Skeletal muscle cell (primary cell): ENCODE results near the gene FAM83B.
"Not testable (repeated sequence)": the region's sequence is repeated elsewhere in the genome, so short reads cannot be mapped to it uniquely, and the experiment has no call there.

Source experiments
- DNase-seq: peaks from one replicate; pipeline ENCODE4 v3.0.0-alpha.2; 2010; ENCODE audit warnings: low read depth
- H3K4me3 ChIP-seq: 2 replicates; pipeline ENCODE4 v1.5.1; 2011; ENCODE audit warnings: low read depth, mild to moderate bottlenecking, control low read depth, low read length, moderate library complexity

FAM83B gene

GRCh38 chr6:54958446-54958845, 111.9 kb downstream of the FAM83B start:
- no peak for DNase-seq
- H3K4me3 ChIP-seq: no peak overlapping the region

DNA sequence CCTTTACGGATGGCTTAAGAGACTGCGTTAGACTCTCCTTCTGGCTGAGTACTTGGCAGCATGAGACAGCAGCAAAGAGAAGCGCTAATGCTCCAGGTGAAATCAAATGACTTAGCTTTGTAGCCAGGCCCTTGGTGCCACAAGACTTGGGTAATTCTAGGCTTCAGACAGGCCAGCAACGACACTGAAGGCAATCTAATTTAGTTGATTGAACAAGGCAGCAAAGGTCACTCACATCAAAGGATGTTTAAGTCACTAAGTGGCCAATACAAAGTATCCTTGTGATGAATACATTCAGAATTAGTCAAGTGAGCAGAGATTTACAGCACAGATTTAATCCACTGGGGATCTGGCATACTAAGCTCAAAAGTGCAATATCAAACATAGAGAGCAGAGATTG, 113.2 kb downstream of the FAM83B start:
- no peak overlapping the region for H3K4me3 ChIP-seq
- DNase-seq: no peak

DNA sequence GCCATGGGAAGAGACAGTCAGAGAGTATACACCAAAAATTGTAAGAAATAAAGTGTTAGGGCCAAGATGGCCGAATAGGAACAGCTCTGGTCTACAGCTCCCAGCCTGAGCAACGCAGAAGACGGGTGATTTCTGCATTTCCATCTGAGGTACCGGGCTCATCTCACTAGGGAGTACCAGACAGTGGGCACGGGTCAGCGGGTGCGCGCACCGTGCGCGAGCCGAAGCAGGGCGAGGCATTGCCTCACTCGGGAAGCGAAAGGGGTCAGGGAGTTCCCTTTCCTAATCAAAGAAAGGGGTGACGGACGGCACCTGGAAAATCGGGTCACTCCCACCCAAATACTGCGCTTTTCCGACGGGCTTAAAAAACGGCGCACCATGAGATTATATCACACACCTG, 114.8 kb downstream of the FAM83B start:
- not testable (repeated sequence) for H3K4me3 ChIP-seq, DNase-seq

DNA sequence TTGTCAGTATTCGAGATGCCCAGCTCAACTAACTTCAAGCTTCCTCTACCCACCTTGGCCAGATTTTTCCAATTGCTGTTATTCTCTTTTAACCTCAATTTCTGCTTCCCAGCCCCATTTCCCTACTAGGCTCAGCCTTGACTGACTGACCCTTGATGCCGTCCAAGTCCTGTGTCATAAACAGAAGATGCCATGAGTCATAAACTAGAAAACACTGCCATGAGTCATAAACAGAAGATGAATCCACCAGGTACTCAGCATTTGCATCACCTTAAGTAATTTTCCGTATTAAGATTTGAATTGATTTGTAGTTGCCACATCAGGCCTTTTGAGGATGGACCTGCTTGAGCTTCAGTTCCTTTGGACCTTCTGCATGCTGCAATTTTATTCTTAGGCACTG, 123.8 kb downstream of the FAM83B start:
- DNase-seq: no peak
- no peak overlapping the region for H3K4me3 ChIP-seq

DNA sequence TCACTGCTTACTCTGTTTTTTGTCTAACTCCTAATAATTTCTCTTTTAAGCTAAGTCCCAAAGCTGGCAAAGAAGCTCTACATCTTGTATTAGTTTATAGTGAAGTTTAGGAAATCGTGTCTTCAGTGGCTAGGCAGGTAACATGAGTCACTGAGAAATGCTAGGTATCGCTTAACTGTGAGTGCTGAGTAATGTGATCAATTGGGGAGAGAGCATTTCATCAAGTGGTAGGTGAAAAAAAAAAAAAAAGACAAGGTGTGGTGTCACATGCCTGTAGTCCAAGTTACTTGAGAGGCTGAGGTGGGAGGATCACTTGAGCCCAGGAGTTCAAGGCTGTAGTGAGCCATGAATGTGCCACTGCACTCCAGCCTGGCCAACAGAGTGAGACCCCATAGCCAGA, 125.3 kb downstream of the FAM83B start:
- no peak overlapping the region for H3K4me3 ChIP-seq
- no peak for DNase-seq

DNA sequence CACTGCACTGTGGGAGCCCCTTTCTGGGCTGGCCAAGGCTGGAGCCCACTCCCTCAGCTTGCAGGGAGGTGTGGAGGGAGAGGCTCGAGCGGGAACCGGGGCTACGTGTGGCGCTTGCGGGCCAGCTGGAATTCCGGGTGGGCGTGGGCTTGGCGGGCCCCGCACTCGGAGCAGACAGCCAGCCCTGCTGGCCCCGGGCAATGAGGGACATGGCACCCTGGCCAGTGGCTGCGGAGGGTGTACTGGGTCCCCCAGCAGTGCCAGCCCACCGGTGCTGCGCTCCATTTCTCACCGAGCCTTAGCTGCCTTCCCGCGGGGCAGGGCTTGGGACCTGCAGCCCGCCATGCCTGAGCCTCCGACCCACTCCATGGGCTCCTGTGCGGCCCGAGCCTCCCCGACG, 132.6 kb downstream of the FAM83B start:
- not testable (repeated sequence) for H3K4me3 ChIP-seq, DNase-seq

DNA sequence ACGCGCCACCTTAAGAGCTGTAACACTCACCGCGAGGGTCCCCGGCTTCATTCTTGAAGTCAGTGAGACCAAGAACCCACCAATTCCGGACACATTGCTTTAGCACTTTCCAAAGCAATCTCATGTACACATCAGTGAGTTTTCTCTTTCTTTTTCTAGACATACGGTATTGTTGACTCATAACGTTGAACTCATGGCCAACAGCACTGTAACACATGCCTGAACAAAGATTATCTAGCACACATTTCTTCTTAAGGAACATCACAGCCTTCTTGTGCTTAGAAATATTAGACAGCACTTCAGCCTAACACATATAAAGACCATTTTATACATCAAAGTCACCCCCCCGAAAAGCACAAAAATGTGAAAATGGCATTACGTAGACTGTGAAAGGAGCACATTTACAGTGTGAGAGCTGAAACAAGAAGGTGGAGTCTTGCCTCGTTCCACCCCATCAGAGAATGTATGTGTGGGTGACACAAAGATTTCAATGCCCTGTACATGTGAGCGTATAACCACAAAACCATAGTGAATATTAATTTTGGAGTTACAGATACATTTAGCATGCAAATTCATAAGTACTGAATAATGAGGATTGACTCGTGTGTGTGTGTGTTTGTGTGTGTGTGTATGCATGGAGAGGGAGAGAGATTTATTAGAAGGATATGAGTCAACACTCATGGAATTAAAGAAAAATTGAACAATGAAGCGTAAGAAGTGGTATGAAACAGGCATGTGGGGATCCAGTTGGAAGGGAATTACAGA, 134.1 kb downstream of the FAM83B start:
- DNase-seq: no peak
- H3K4me3 ChIP-seq: no peak overlapping the region

DNA sequence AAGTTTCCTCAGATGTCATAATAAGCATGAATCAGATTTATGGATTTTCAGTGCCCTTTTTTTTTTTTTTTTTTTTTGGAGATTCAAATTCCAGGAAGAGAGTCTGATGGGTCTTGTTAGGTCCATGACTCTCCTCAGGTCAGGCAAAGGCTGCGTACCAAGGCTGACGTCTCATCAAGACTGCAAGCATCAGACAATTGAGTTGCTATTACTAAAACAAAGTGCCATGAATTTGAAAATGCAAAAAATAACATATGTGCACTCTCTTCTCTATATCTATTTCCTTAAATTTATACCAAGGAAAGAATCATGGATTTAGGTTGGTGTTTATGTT, 134.7 kb downstream of the FAM83B start:
- peak; percentile 78 for DNase-seq
- no peak overlapping the region for H3K4me3 ChIP-seq

DNA sequence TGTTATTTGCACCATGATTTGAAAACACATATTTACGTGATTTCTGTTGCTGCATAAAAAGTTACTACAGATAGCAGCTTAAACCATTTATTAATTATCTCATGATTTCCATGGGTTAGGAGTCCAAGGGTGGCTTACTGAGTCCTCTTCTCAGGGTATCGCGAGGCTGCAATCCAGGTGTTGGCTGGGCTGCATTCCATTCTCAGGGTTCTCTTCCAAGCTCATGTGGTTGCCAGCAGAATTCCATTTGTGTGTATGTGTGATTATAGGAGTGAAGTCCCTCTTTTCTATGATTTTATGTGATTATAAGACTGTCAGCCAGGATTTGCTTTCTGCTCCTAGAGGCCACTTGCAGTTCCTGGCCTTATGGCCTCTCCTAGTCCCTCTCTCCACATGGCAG, 135.1 kb downstream of the FAM83B start:
- no peak overlapping the region for H3K4me3 ChIP-seq
- DNase-seq: peak; percentile 24

GRCh38 chr6:54987633-54988290, 141.2 kb downstream of the FAM83B start:
- no peak overlapping the region for H3K4me3 ChIP-seq
- DNase-seq: no peak

GRCh38 chr6:54988576-54988975, 142.0 kb downstream of the FAM83B start:
- no peak for DNase-seq
- H3K4me3 ChIP-seq: no peak overlapping the region

DNA sequence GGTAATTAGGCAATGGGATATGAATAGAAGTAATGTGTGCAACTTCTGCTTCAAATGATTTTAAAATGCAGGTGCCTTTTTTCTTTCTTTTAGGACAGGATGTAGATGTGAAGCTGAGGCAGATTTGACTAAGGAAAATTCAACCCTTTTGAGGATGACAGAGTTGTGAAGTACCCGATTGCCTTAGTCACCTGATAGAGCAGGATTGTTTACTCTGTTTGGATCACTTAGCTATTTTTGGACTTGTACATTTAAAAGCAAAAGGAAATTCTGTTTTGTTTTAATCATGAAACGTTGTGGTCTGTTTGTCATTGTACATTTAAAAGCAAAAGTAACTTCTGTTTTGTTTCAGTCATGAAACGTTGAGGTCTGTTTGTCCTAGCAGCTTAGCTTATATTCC, 143.4 kb downstream of the FAM83B start:
- DNase-seq: no peak
- no peak overlapping the region for H3K4me3 ChIP-seq
